ENCODE data around the gene HDAC10.

DNA sequence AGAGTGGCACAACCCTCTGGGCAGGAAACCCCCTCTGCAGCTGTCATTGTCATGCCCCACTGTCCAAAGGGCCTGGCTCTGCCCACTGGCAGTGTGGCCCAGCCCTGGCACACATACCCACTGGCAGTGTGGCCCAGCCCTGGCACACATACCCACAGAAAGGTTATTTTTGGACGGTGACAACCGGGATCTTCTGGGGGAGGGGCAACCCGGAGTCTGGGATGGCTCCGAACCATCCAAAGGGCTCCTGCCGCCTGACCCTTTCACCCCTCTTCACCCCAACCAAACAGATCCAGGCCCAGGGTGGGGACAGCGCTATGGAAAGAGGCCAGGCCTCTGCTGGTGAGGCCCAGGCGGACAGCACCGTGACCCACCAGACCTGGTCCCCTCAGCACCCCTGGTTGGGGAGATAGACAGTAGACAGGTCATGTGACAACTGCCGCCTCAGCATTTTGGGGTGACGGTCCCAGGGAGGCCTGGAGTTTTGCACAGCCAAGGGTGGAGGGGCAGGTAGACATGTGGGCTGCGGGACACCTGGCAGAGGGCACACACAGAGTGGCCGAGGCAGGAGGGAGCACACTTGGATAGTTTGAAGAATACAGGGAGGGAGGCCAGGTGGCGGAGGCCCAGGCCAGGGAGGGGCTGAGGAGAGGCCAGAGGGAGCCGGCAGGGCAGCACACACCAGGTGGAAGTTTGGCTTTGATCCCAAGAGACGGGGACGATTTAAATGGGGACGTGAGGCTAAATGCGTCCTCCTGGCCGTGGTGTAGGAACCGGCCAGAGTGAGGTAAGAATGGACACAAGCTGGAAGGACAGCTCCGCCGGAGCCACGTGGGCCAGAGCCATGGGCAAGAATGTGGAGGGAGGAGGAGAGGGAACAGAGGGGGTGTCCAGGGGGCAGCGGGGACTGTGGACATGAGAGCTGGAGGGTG is 7.6 kb upstream of the HDAC10 start:
- TF ChIP-seq POLR2A (IDR thresholded peaks at IDR 0.05) (no peak), CTCF (IDR thresholded peaks at IDR 0.05) (no peak)

All from suprapubic skin (tissue), 3 donors.